Endothelial cell of umbilical vein (primary cell): Measurements from ENCODE around the gene TEAD4. TPM values are rescaled to one million over a fixed set of nuclear protein-coding genes. Genes with fewer than 3 reads are reported as not detected.

Experiments
- BruUV-seq: library from RNA; stranded (reverse); fragments of 400-500 nt; replicated peaks from 2 replicates; lab custom pipeline; 2021; lab: Mats Ljungman, UMichigan
- CTCF ChIA-PET: fragments of 300-600, 350-600 bp; sonication (Branson Sonifier 250); formaldehyde crosslinking; loops from one replicate; lab custom pipeline; 2021; ENCODE audit warnings: antibody characterized with exemption, inconsistent platforms; lab: Charles Lee
- POLR2A ChIA-PET: fragments of 300-600, 350-600 bp; sonication (Branson Sonifier 250); formaldehyde crosslinking; loops from one replicate; lab custom pipeline; 2021; ENCODE audit warnings: antibody characterized with exemption, inconsistent platforms; lab: Charles Lee
- DNase-seq: peaks from one replicate; pipeline ENCODE4 v3.0.0-alpha.2; 2011; ENCODE audit warnings: low read depth, low spot score
- FAIRE-seq: peaks from 2 replicates; lab custom pipeline; 2011; peaks lifted over from hg19 to GRCh38; lab: Jason Lieb, UNC
- H2AFZ ChIP-seq: 2 replicates; pipeline ENCODE4 v1.6.0; 2012; ENCODE audit warnings: low read depth, low read length, control low read depth, inconsistent platforms
- H3K27ac ChIP-seq: 2 replicates; pipeline ENCODE4 v1.5.1; 2011; ENCODE audit warnings: low read depth, mild to moderate bottlenecking, control low read depth, low read length, moderate library complexity; ENCODE audit not compliant: insufficient read depth
- H3K27me3 ChIP-seq, 2 experiments: 2 replicates each; pipeline versions ENCODE4 v1.6.0 to v1.6.1; 2011; ENCODE audit warnings: low read length in 2 of 2, mixed read lengths in 1 of 2; ENCODE audit not compliant: control insufficient read depth in 2 of 2, insufficient read depth in 2 of 2
- H3K36me3 ChIP-seq, 2 experiments: 2 replicates in 1 of 2; 3 replicates in 1 of 2; pipeline ENCODE4 v1.5.1; 2011; ENCODE audit warnings: low read length in 2 of 2, mild to moderate bottlenecking in 1 of 2, moderate library complexity in 1 of 2; ENCODE audit not compliant: control insufficient read depth in 2 of 2, insufficient read depth in 2 of 2; ENCODE audit errors: extremely low read depth in 1 of 2
- H3K4me1 ChIP-seq: 3 replicates; pipeline ENCODE4 v1.5.1; 2011; ENCODE audit warnings: mild to moderate bottlenecking, low read length; ENCODE audit not compliant: control insufficient read depth, insufficient read depth; ENCODE audit errors: extremely low read depth
- H3K4me2 ChIP-seq: 2 replicates; pipeline ENCODE4 v1.6.1; 2011; ENCODE audit warnings: low read length, control low read depth, mixed read lengths; ENCODE audit not compliant: insufficient read depth
- H3K4me3 ChIP-seq, 3 experiments: fragments of 200-600 bp in 1 of 3; sonication (generic), shearing (Covaris generic) in 1 of 3; replicated peaks in 1 of 3; 2 replicates each; pipeline ENCODE4 v1.5.1; 2011 to 2016; ENCODE audit warnings: control low read depth in 3 of 3, low read length in 3 of 3, mild to moderate bottlenecking in 2 of 3, inconsistent platforms in 1 of 3, low read depth in 1 of 3, moderate library complexity in 1 of 3; ENCODE audit not compliant: insufficient read depth in 1 of 3
- H3K79me2 ChIP-seq: 2 replicates; pipeline ENCODE4 v1.6.0; 2012; ENCODE audit warnings: low read length, inconsistent platforms; ENCODE audit not compliant: control insufficient read depth, insufficient read depth
- H3K9ac ChIP-seq: replicated peaks from 2 replicates; pipeline ENCODE3; 2011; ENCODE audit warnings: low read length, control low read depth; ENCODE audit not compliant: insufficient read depth; ENCODE audit errors: extremely low read depth
- H3K9me1 ChIP-seq: replicated peaks from 3 replicates; pipeline ENCODE4 v1.6.0; 2011; ENCODE audit warnings: mild to moderate bottlenecking, low read length; ENCODE audit not compliant: control insufficient read depth, insufficient read depth; ENCODE audit errors: extremely low read depth
- H3K9me3 ChIP-seq: replicated peaks from 2 replicates; pipeline ENCODE4 v1.5.1; 2012; ENCODE audit warnings: low read length, inconsistent platforms; ENCODE audit not compliant: control insufficient read depth, insufficient read depth
- H4K20me1 ChIP-seq: replicated peaks from 2 replicates; pipeline ENCODE3; 2011; ENCODE audit warnings: mild to moderate bottlenecking, low read length; ENCODE audit not compliant: control insufficient read depth, insufficient read depth; ENCODE audit errors: extremely low read depth
- CTCF ChIP-seq, 2 donors: IDR thresholded peaks; 1 replicate in 1 of 2; 2 replicates in 1 of 2; pipeline ENCODE4 v1.5.1; 2011; ENCODE audit warnings: low read length in 2 of 2, mild to moderate bottlenecking in 2 of 2, moderate library complexity in 2 of 2, control low read depth in 1 of 2, inconsistent platforms in 1 of 2, low read depth in 1 of 2; ENCODE audit not compliant: insufficient read depth in 1 of 2; ENCODE audit errors: extremely low read depth in 1 of 2
- EZH2 ChIP-seq: IDR thresholded peaks from 2 replicates; pipeline ENCODE4 v1.6.1; 2012; ENCODE audit warnings: borderline replicate concordance, low read depth, mild to moderate bottlenecking, moderate library complexity, low read length, inconsistent platforms; ENCODE audit not compliant: severe bottlenecking
- FOS ChIP-seq: IDR thresholded peaks from 2 replicates; pipeline ENCODE4 v1.6.1; 2011; ENCODE audit warnings: mild to moderate bottlenecking, low read length, moderate library complexity, borderline replicate concordance; ENCODE audit not compliant: insufficient read depth
- GATA2 ChIP-seq: IDR thresholded peaks from 2 replicates; pipeline ENCODE4 v1.7.0; 2011; ENCODE audit warnings: low read depth, mild to moderate bottlenecking, moderate library complexity, mixed read lengths, low read length; ENCODE audit not compliant: insufficient read length, insufficient read depth
- JUN ChIP-seq: IDR thresholded peaks from 2 replicates; pipeline ENCODE4 v1.6.1; 2011; ENCODE audit warnings: borderline replicate concordance, low read depth; ENCODE audit not compliant: insufficient read length, insufficient read depth
- MAX ChIP-seq: IDR thresholded peaks from 2 replicates; pipeline ENCODE4 v1.6.1; 2011; ENCODE audit not compliant: insufficient read depth, insufficient read length
- MYC ChIP-seq: IDR thresholded peaks from one replicate; pipeline ENCODE4 v1.6.1; 2011; ENCODE audit warnings: mild to moderate bottlenecking, low read depth, low read length
- POLR2A ChIP-seq: IDR thresholded peaks from 2 replicates; pipeline ENCODE4 v1.6.1; 2012; ENCODE audit warnings: low read depth, mild to moderate bottlenecking, control low read depth, low read length
- POLR2AphosphoS5 ChIP-seq: IDR thresholded peaks from 2 replicates; pipeline ENCODE4 v1.6.1; 2012; ENCODE audit warnings: low read depth, mild to moderate bottlenecking, control low read depth, low read length, moderate library complexity; ENCODE audit not compliant: insufficient read depth
- dilution Hi-C: fragments of 300-500 bp; cut with MboI; formaldehyde crosslinking; loops from one replicate; pipeline ENCODE4 v1.15.0; 2019; ENCODE audit warnings: low sequenced_read_pairs; ENCODE audit not compliant: extremely low pct_ligation_motif_present
- intact Hi-C: fragments of 100-400 bp; cut with micrococcal nuclease; formaldehyde crosslinking; loops from one replicate; pipeline ENCODE4 v1.10.0; 2022
- polyA plus RNA-seq, 4 experiments: library from polyadenylated mRNA; depleted of rRNA in 3 of 4; stranded (reverse) in 3 of 4; unstranded in 1 of 4; fragments of >200 nt; gene quantifications; 2 replicates each; pipeline versions ENCODE4 v1.2.1 to v1.2.3, GENCODE V29; 2011 to 2012; ENCODE audit warnings: missing spikeins in 1 of 4
- total RNA-seq: library from RNA; stranded (reverse); gene quantifications from 2 replicates; pipeline ENCODE4 v1.2.3, GENCODE V29; 2021

TEAD4 gene
- total and polyA plus RNA-seq, 2 donors (not counting 3 experiments of a cell fraction or from before 2014, with no cell fraction given) = 34.4 to 46.0 TPM

GRCh38 chr12:3040663-3041544 lies 81.7 kb downstream of the TEAD4 start:
- FAIRE-seq = no peak
- CTCF ChIA-PET = interaction anchor here (0.6 to 2.9 kb wide), 59 partner anchors 8 to 358 kb away, joined by 3 to 78 read pairs (median 4); partner anchors contain the start of genes FOXM1, NRIP2, RHNO1 and TEX52
- dilution Hi-C loops = no loop called here
- H4K20me1 ChIP-seq = no peaks in the 10 kb centered on the region
- H3K9me3 ChIP-seq = no peaks in the 10 kb centered on the region
- H3K27ac ChIP-seq = no peak overlapping the region
- TF ChIP-seq EZH2 (no peak), MAX (no peak), GATA2 (no peak), FOS (no peak), MYC (no peak), CTCF (IDR thresholded peaks at IDR 0.05; ENCODE audit: extremely low read depth in 1 of 2, insufficient read depth in 1 of 2, low read depth in 1 of 2, low read length in 2 of 2) (no peak), POLR2AphosphoS5 (no peak), JUN (no peak), POLR2A (no peak)
- no peak for DNase-seq
- no peak overlapping the region for H3K4me3 ChIP-seq
- POLR2A ChIA-PET = interaction anchor here (0.6 kb wide), 1 partner anchor 166 kb away, joined by 4 read pairs; no protein-coding TSS in a partner anchor
- H3K27me3 ChIP-seq = no peaks in the 10 kb centered on the region
- peaks cover 0 to 12% of the 10 kb centered on the region in 2 experiments for H3K36me3 ChIP-seq
- BruUV-seq = no TSS peak
- H3K9me1 ChIP-seq = no peaks in the 10 kb centered on the region
- no peaks in the 10 kb centered on the region for H3K4me1 ChIP-seq
- no peaks in the 10 kb centered on the region for H3K79me2 ChIP-seq
- no peak overlapping the region for H3K9ac ChIP-seq
- no peak overlapping the region for H2AFZ ChIP-seq
- intact Hi-C loops = loop anchor here (1.0 kb wide), 3 partner anchors 156 to 243 kb away; no protein-coding TSS in a partner anchor
- no peak overlapping the region for H3K4me2 ChIP-seq
